Activated gamma-delta T cell treated with Interleukin-2 at 50 U/mL for 16 hours (primary cell): ENCODE measurements around the gene BLOC1S5.
A peak's percentile ranks its signal among the peaks of the same experiment; 100 is the strongest.

Experiments used
- DNase-seq: peaks from one replicate; pipeline ENCODE4 v3.0.0-alpha.2; 2020

The BLOC1S5 gene

GRCh38 chr6:8063761-8064637 lies at the start of gene BLOC1S5:
BLOC1S5 (minus strand) TSS chr6:8064389; CDS start chr6:8064376, 13 bp downstream.
- DNase-seq, result peak; percentile 94

GRCh38 chr6:8113131-8113654 lies 49.0 kb upstream of the BLOC1S5 start:
- no peak for DNase-seq

- no peak for DNase-seq
Measured at GRCh38 chr6:8110725-8111124, 46.5 kb upstream of the BLOC1S5 start.

- DNase-seq, result no peak
Measured at GRCh38 chr6:8110117-8110721, 46.0 kb upstream of the BLOC1S5 start.

- DNase-seq, result no peak
Measured at GRCh38 chr6:8108759-8109539, 44.8 kb upstream of the BLOC1S5 start.

GRCh38 chr6:8108031-8108660 lies 44.0 kb upstream of the BLOC1S5 start:
- DNase-seq, result no peak

GRCh38 chr6:8105791-8106190 lies 41.6 kb upstream of the BLOC1S5 start:
- DNase-seq, result no peak

- no peak for DNase-seq
Measured at GRCh38 chr6:8103726-8104125, 39.5 kb upstream of the BLOC1S5 start.

- DNase-seq, result peak; percentile 97
Measured at GRCh38 chr6:8102122-8102958, 38.2 kb upstream of the BLOC1S5 start, which contains the start of gene EEF1E1. EEF1E1 (minus strand) TSS chr6:8102548; CDS start chr6:8102521, 27 bp downstream.

- no peak for DNase-seq
Measured at GRCh38 chr6:8100159-8100854, 36.1 kb upstream of the BLOC1S5 start.

GRCh38 chr6:8090650-8091049 lies 26.5 kb upstream of the BLOC1S5 start:
- no peak for DNase-seq

GRCh38 chr6:8088886-8089285 lies 24.7 kb upstream of the BLOC1S5 start:
- DNase-seq, result no peak

GRCh38 chr6:8087870-8088754 lies 23.9 kb upstream of the BLOC1S5 start:
- no peak for DNase-seq

GRCh38 chr6:8086755-8087306 lies 22.6 kb upstream of the BLOC1S5 start:
- DNase-seq, result no peak

- no peak for DNase-seq
Measured at GRCh38 chr6:8085053-8085511, 20.9 kb upstream of the BLOC1S5 start.

- DNase-seq, result no peak
Measured at GRCh38 chr6:8084586-8084985, 20.4 kb upstream of the BLOC1S5 start.

GRCh38 chr6:8082954-8083858 lies 19.0 kb upstream of the BLOC1S5 start:
- DNase-seq, result no peak

GRCh38 chr6:8082572-8082953 lies 18.4 kb upstream of the BLOC1S5 start:
- DNase-seq, result no peak
